GM18909 (cell line): ENCODE data around the gene RBM47.
"Not testable (repeated sequence)": the region's sequence is repeated elsewhere in the genome, so short reads cannot be mapped to it uniquely, and the experiment has no call there.

Experiments used
- ATAC-seq: cut with Tn5 transposase; IDR thresholded peaks from one replicate; pipeline ENCODE4 v1.9.1; 2021; ENCODE audit warnings: mild to moderate bottlenecking; ENCODE audit not compliant: unreplicated experiment, poor library complexity

The RBM47 gene

DNA sequence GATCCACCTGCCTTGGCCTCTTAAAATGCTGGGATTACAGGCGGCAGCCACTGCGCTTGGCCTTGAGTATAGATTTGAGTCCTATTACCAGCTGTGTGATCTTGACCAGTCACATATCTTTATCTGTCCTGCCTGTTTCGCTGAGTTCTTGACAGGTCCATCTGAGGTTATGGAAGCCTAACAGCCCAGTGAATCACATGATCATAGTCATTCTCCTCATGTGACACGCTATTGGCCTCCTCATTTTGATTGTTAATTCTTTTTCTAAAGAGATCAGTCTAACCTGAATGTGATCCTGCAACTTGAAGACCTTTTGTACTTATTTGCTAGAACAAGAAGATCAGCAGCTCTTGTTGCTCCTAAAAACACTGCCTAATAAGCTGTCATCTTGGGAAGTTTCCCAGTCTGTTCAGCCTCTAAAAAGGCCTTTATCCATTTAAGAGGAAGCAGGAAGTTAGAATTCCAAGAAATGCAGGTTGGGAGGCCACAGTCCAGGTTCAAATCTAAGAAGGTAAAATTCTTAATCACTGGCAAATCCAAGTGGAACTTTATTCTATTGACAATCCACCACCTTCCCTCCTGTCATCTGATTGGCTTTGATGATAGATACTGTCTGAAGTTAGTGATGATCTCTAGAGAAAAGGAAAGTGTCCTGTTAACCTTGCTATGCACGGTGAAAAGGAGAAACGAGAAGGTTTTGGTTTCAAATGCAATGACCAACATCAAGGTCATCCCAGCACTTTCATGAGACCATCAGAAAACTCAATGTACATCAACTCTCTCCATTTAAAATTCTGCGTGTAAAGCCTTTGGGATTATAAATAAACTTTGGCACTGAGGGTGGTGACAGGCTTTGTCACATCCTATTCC is 207.6 kb downstream of the RBM47 start:
- ATAC-seq, result peak; percentile 68

DNA sequence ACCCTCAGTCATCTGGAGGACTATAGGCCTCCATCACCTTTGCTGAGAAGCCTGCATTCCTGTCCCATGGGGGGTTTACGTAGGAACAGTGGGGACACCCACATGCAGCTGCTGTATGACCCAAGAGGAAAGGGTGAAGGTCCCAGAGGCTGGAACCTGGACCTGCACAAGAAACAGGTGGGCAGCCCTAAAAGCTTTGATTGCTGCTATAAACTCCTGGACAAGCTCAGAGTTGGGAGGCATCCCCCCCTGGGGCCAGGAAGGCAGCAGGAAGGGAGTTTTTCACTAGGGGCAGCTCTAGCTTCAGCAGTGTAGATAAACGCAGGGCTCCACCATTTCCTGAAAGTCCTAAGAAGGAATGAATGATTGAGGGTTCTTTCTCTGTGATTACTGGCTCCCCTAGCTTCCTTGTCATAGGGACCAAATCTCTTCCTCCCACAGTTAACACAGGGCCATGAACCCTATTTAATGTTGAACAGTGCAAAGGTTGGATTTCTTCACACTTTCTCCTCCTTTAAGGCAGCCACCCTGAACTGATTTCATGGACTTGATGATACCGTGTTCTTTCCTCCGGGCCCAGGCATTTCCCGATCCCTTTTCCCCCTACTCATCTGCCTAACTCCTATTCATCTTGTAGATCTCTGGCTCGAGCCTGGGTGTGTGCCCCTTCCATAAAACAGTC is 210.3 kb downstream of the RBM47 start:
- ATAC-seq, result no peak

DNA sequence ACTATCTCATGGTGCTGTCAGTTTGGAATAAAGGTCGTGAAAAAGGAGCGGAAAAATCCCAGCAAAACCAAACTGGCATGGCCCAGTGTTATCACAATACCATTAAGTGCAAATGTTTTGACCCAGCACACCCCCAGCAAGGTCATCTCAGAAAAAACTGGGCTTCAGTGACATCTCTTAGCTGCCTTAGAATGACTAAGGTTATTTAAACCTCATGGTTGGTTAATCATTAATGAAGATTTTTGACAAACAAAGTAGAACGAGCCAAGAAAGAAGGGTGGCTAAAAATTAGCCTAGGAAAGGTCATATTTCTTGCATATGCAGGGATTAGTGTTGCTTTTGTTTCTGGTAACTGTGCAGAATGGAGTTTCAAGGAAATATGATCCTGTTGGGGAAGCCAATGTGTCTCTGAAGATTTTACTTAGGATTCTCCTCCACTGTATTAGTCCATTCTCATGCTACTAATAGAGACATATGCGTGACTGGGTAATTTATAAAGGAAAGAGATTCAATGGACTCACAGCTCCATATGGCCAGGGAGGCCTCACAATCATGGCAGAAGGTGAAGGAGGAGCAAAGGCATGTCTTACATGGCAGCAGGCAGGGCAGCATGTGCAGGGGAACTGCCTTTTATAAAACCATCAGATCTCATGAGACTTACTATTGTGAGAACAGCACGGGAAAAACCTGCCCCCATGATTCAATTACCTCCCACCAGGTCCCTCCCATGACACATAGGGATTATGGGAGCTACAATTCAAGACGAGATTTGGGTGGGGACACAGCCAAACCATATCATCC is 211.0 kb downstream of the RBM47 start:
- no peak for ATAC-seq

DNA sequence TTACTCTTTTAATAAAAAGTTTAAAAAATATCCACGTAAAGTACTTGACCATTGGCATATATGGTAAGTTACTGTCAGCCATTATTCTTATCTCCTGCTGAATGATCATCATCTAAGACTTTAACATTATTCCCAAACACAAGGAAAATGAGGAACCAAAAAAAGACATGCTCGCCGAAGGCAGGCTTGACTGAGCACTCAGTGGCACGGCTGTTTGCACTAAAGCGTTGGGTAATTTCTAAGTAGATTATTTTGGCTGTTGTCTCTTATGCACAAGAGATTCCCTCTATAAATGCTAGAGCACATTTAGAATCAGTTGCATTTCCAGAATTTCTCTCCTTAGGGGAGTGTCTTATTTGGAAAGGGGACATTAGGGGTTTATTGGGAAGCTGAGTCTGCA is 211.7 kb downstream of the RBM47 start:
- ATAC-seq, result no peak

DNA sequence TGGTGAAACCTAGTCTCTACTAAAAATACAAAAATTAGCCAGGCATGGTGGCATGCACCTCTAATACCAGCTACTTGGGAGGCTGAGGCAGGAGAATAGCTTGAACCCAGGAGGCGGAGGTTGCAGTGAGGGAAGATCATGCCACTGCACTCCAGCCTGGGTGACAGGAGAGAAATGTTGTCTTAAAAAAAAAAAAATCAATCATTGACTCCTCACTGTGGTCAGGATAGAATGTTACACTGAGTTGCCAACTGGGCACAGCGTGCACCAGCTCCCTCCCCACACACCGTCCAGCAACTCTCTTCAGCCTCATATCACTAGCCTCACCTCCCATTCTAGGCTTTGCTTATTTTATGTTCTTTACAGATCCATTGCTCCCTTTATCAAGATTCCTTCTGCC is 215.0 kb downstream of the RBM47 start:
- ATAC-seq, result no peak

DNA sequence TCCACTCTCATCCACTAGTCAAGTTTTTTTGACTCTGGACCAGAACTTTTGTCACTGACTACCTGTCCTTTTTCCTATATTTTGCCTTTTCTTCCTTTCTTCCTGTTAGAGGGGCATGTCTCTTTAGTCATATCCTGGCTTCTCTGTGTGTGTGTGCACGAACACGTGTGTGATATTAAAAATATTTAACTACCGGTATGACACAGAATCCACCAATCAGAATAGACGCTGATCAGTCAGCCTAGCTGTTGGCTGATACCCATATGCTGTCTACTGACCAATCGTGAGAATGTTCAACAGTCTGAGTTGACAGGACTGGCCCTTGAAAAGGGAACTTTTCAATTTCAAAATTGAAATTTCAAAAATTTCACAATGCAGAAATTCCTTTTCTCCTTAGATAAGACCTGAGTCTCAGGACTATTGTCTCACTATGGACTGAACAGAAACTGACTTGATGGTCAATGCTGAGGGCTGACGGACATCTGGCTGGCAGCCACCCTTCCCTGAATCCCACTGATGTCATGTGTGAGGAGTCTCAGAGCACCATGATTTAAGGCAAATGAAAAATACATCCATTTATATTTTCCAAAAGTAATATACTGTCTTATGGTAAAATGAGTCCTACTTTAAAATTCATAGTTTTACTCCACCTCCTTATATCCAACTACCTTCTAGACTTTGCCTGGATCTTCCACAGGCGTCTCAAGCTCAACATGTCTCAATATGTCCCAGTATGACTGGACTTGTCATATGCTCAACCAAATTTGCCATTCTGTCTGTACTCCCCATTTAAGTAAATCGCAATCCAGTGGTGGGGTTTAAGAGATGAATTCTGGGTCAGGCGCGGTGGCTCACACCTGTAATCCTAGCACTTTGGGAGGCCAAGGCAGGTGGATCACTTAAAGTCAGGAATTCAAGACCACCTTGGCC is 216.5 kb downstream of the RBM47 start:
- ATAC-seq, result no peak

DNA sequence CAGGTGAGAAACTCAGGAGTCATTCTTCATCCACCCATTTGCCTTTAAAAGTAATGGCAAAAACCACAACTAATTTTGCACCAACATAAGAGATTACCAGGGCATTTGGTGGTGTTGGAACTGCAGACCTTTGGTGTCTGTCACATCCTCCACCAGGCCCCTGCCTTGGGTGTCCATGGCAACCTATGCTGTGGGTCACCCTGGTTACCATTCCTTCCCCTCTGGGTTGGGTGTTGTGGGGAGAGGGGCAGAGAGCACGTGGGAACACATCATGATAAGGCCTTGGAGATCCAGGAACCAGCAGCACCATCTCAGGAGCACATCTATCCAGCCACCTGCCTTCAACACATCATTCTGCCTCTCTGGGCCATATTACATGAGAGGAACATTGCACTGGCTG is 217.3 kb downstream of the RBM47 start:
- no peak for ATAC-seq

DNA sequence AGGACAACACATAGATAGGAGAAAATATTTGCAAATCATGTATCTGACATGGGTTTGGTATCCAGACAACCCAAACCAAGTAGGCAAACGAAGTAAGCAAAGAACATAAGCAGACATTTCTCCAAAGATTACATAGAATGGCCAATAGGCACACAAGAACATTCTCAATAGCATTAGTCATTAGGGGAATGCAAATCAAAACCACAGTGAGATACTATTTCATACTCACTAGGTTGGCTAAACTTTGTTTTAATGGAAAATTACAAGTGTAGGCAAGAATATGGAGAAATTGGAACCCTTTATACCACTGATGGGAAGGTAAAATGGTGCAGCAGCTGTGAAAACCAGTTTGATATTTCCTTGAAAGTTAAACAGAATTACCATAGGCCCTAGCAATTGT is 219.8 kb downstream of the RBM47 start:
- no peak for ATAC-seq

DNA sequence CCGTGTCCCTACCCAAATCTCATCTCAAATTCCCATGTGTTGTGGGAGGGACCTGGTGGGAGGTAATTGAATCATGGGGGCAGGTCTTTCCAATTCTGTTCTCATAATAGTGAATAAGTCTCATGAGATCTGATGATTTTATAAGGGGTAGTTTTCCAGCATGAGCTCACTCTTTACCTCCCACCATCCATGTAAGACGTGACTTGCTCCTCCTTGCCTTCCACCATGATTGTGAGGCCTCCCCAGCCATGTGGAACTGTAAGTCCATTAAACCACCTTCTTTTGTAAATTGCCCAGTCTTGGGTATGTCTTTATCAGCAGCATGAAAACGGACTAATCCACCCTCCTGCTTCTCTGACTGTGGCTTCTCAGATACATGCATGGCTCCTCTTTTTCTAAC is 222.2 kb downstream of the RBM47 start:
- ATAC-seq, result not testable (repeated sequence)

DNA sequence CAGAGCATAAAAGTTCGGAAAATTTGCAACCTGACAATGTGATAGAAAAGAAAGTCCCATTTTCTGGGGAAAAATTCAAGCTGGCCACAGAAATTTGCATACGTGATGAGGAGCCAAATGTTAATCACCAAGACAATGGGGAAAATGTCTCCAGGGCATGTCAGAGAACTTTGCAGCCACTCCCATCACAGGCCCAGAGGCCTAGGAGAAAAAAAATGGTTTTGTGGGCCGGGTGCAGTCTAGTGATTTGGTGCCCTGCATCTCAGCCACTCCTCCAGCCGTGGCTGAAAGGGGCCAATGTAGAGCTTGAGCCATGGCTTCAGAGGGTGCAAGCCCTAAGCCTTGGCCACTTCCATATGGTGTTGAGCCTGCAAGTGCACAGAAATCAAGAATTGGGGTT is 223.3 kb downstream of the RBM47 start:
- ATAC-seq, result no peak

DNA sequence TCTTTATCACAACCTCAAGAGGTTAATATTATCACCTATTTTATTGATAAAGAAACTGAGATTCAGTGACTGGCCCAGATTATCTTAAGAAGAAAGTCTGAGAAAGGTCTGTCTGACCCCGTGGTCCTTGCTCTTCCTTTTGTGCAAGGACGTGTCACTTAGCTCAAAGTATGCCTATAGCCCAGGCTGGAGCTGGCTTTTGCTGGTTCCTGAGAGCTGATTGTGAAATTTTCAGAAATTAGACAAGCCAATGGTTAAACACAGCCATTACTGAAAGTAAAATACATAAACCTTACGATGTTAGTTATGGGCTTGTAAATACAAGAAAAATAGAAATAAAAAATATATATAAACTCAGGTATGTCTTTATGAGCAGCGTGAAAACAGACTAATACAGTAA is 224.5 kb downstream of the RBM47 start:
- no peak for ATAC-seq

DNA sequence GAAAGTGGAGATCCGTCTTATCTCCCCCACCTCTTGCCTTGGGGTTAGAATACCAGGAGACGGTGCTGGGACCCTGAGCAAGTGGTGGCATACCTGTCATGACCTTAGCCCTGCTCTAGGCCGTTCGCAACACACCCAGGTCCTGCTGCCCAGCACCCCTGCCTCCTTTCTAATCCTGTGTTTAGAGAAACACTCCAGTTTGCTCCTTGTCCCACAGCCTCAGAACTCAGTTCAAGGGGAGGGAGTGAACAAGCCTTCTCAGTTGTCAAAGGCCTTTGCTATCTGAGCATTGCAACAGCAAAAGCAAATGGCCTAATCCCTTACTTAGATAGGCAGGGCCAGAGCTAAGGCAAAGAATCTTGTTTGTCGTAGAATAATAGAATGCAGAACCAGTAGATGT is 226.6 kb downstream of the RBM47 start:
- ATAC-seq, result no peak

DNA sequence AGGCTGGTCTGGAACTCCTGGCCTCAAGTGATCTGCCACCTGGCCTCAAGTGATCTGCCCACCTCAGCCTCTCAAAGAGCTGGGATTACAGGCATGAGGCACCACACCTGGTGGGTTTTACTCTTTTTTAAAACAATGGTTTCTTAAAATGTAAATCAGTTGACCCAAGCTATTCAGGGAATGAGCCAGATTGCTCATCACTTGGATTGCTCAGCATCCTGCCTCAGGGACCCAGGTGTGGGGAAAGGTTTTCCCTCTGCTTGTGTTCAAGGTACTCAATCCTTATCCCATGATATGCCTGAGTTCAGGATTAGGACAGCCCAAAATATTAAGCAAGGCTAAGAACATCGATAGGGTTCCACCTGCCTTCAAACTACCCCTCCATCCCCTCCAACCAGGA is 227.1 kb downstream of the RBM47 start:
- no peak for ATAC-seq

DNA sequence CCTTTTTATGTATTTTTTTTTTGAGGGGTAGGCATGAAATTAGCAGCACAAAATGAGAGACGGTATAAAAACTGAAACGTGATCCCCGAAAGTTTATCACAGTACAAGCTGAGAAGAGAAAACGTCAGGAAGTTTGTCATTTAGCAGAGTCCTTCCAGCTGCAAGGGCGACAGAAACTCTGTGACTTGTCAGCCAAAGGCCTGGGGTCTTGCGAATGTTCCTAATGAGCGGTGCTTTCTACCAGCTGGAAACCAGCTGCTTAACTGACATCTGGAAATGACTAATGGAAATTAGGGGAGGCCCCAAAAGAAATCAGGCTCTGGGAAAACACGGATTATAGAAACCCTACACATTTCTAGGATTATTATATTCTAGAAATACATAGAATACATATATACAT is 228.0 kb downstream of the RBM47 start:
- ATAC-seq, result no peak

DNA sequence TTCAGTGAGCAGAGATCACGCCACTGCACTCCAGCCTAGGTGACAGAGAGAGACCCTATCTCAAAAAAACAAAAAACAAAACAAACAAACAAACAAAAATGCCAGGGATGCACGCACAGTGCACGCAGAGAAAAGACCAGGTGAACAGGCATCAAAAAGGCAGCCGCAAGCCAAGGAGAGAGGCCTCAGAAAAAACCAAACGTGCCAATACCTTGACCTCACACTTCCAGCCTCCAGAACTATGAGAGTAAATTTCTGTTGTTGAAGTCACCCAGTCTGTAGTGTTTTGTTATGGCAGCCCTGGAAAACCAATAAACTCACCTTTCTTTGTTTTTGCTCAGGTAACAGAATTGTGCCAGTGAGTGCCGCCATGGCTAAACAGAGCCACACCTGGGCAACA is 228.6 kb downstream of the RBM47 start:
- ATAC-seq, result no peak

DNA sequence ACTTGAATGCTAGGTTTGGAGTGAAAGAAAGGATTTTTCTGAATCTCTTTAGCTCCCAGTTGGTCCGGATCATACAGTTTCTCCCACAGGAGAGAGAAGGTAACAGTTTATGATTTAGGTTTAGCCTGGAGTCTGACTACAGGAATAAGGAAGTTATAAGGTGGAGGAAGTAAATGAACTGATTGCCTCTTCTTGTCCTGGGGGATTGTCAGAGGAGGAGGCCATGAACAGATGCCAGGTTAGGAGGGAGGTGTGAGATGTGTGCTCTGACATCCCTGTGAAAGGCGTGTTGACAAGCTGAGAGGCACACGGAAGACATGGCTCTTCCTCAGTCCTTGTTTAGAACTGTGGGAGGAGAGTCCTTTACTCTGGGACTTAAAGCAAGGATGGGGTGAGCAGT is 230.1 kb downstream of the RBM47 start:
- ATAC-seq, result no peak

DNA sequence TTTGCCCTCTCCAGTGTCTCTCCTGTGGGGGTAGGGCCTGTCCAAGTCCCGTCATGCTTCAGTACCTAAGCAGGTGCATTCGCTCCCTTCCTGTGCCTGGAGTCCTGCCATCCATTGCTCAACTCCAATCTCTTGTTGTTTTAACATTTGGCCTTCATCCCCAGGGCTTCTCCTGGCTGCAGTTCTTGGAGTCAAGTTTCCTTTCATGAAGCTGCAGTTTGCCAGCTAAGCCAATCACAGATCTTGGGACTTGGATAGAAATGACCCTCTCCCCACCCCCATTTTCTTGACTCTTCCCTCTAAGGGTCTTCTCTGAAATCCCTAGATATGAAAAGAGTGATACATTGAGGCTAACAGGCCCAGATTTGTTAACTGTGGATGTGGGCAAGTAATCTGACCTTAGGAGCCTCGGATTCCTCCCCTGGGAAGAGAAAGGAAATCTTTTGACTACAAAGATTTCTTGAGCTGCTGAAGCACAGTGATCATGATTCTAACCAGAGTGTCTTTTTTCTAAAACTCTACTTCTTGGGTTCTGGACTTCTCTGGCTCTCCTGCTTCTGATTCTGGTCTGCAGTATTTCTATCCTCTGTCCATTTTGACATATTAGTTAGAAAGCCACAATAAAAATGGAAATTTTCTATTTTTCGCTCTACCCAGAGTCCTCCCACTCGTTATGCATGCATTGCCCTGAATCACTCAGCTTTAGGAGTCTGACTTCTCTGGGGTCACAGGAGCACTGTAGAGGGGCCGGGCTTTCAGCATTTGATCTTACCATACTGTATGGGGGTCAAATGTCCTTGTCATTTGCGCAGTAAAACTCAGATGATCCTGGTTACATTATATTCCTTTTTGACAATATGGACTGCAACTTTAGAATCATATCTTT is 233.5 kb downstream of the RBM47 start:
- no peak for ATAC-seq

DNA sequence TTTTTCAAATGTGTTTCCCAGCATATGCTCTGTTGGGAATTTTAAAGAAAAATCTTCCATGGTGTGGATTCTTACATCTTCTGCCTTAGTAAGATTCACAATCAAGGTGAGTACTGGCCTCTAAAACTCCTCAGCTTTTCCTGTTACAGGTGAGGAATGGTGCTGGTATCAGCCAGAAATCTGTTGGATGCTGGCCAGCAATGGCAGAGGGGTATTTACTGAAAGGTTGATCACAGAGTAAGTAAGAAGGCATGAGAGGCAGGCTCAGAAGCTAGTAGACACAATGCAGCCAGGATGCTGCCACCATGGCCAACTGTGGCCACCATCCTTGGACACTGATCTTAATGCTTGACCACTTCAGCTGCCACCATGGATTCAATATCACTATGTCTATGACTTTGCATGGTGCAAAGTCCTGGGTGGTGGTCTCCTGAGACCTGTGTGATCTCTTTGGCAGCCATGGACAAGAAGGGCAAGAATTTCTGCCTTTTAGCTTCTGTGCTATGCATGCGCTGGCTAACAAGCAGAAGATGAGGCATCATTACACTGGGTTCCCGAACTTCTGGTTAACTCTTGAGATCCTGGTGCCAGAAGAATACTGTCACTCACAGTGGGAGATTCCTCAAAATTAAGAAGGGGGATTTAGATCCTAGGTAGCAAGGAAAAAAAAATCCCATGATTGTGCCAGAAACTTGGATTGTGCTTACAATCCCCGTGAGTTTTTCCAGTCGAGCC is 234.3 kb downstream of the RBM47 start:
- ATAC-seq, result no peak
